H9 (cell line): Measurements from ENCODE around the gene PGM1. TPM values are rescaled to one million over a fixed set of nuclear protein-coding genes. Genes with fewer than 3 reads are reported as not detected.

Source experiments
- DNase-seq: peaks from one replicate; pipeline ENCODE4 v3.0.0-alpha.2; 2017
- H2AFZ ChIP-seq: one replicate; pipeline ENCODE4 v1.6.1; 2013; ENCODE audit warnings: mild to moderate bottlenecking, low read length, control low read depth, moderate library complexity
- H2AK5ac ChIP-seq: 2 replicates; pipeline ENCODE4 v1.6.1; 2013; ENCODE audit warnings: low read length, control low read depth, mixed read lengths; ENCODE audit not compliant: insufficient read length
- H2BK120ac ChIP-seq: one replicate; pipeline ENCODE4 v1.6.1; 2013; ENCODE audit warnings: low read depth, mild to moderate bottlenecking, low read length, control low read depth, inconsistent platforms; ENCODE audit not compliant: poor library complexity, severe bottlenecking
- H2BK12ac ChIP-seq: 2 replicates; pipeline ENCODE4 v1.6.1; 2013; ENCODE audit warnings: low read length, control low read depth, mixed read lengths, low read depth; ENCODE audit not compliant: insufficient read length
- H2BK15ac ChIP-seq: 2 replicates; pipeline ENCODE4 v1.6.1; 2013; ENCODE audit warnings: low read depth, low read length, control low read depth
- H2BK20ac ChIP-seq: one replicate; pipeline ENCODE4 v1.6.1; 2013; ENCODE audit warnings: low read depth, mild to moderate bottlenecking, low read length, control low read depth, inconsistent platforms; ENCODE audit not compliant: poor library complexity, severe bottlenecking
- H2BK5ac ChIP-seq: 2 replicates; pipeline ENCODE4 v1.6.1; 2013; ENCODE audit warnings: low read length, control low read depth, mixed read lengths; ENCODE audit not compliant: insufficient read length
- H3K14ac ChIP-seq: 2 replicates; pipeline ENCODE4 v1.6.1; 2013; ENCODE audit warnings: low read length, control low read depth; ENCODE audit not compliant: insufficient read depth
- H3K18ac ChIP-seq: 2 replicates; pipeline ENCODE4 v1.6.1; 2013; ENCODE audit warnings: low read depth, mild to moderate bottlenecking, mixed read lengths, low read length, control low read depth; ENCODE audit not compliant: insufficient read length
- H3K23ac ChIP-seq: 2 replicates; pipeline ENCODE4 v1.6.1; 2013; ENCODE audit warnings: low read length, control low read depth, mixed read lengths, low read depth; ENCODE audit not compliant: insufficient read length
- H3K23me2 ChIP-seq: 2 replicates; pipeline ENCODE4 v1.6.1; 2013; ENCODE audit warnings: low read depth, mild to moderate bottlenecking, mixed read lengths, low read length, control low read depth; ENCODE audit not compliant: insufficient read length, poor library complexity, severe bottlenecking
- H3K27ac ChIP-seq: 2 replicates; pipeline ENCODE4 v1.5.1; 2013; ENCODE audit warnings: low read length, control low read depth, mixed read lengths, low read depth; ENCODE audit not compliant: insufficient read length
- H3K27me3 ChIP-seq: 2 replicates; pipeline ENCODE4 v1.6.1; 2013; ENCODE audit warnings: low read length, control low read depth, inconsistent platforms; ENCODE audit not compliant: insufficient read depth
- H3K4ac ChIP-seq: 2 replicates; pipeline ENCODE4 v1.6.1; 2013; ENCODE audit warnings: low read depth, mild to moderate bottlenecking, control low read depth, inconsistent platforms, low read length, moderate library complexity
- H3K4me1 ChIP-seq: 2 replicates; pipeline ENCODE4 v1.6.1; 2013; ENCODE audit warnings: low read length, control low read depth, inconsistent platforms; ENCODE audit not compliant: insufficient read depth
- H3K4me2 ChIP-seq: 2 replicates; pipeline ENCODE4 v1.6.1; 2013; ENCODE audit warnings: low read length, control low read depth, mixed read lengths; ENCODE audit not compliant: insufficient read length, insufficient read depth
- H3K56ac ChIP-seq: 2 replicates; pipeline ENCODE4 v1.6.1; 2013; ENCODE audit warnings: low read depth, mild to moderate bottlenecking, mixed read lengths, low read length, control low read depth; ENCODE audit not compliant: insufficient read length
- H3K79me1 ChIP-seq: 2 replicates; pipeline ENCODE4 v1.6.1; 2013; ENCODE audit warnings: low read depth, mild to moderate bottlenecking, moderate library complexity, low read length, control low read depth, inconsistent platforms; ENCODE audit not compliant: insufficient read depth, poor library complexity, severe bottlenecking
- H3K79me2 ChIP-seq: 2 replicates; pipeline ENCODE4 v1.6.1; 2013; ENCODE audit warnings: low read length, control low read depth, inconsistent platforms; ENCODE audit not compliant: insufficient read depth
- H3K9ac ChIP-seq: 2 replicates; pipeline ENCODE4 v1.6.1; 2013; ENCODE audit warnings: low read length, control low read depth, mixed read lengths; ENCODE audit not compliant: insufficient read length; ENCODE audit errors: extremely low read depth
- H3K9me3 ChIP-seq: one replicate; pipeline ENCODE4 v1.6.1; 2013; ENCODE audit warnings: low read depth, low read length, inconsistent platforms; ENCODE audit not compliant: control insufficient read depth
- H3T11ph ChIP-seq: one replicate; pipeline ENCODE4 v1.6.1; 2013; ENCODE audit warnings: mild to moderate bottlenecking, low read length, control low read depth, inconsistent platforms
- H4K20me1 ChIP-seq: one replicate; pipeline ENCODE4 v1.6.1; 2013; ENCODE audit not compliant: control insufficient read depth, insufficient read length, insufficient read depth
- H4K5ac ChIP-seq: 2 replicates; pipeline ENCODE4 v1.6.1; 2013; ENCODE audit warnings: low read depth, mild to moderate bottlenecking, mixed read lengths, low read length, control low read depth; ENCODE audit not compliant: insufficient read length
- H4K8ac ChIP-seq: replicated peaks from 2 replicates; pipeline ENCODE4 v1.6.1; 2013; ENCODE audit warnings: low read length, control low read depth, mixed read lengths, low read depth; ENCODE audit not compliant: insufficient read length
- H4K91ac ChIP-seq: 2 replicates; pipeline ENCODE4 v1.6.1; 2013; ENCODE audit warnings: low read depth, mild to moderate bottlenecking, moderate library complexity, mixed read lengths, low read length, control low read depth; ENCODE audit not compliant: insufficient read length
- H3K27ac Mint-ChIP-seq, 3 experiments: 2 replicates in 2 of 3; 3 replicates in 1 of 3; pipeline ENCODE4 v1.8.0; 2020 to 2021; ENCODE audit warnings: mixed read lengths in 3 of 3, mild to moderate bottlenecking in 1 of 3, moderate library complexity in 1 of 3
- H3K27me3 Mint-ChIP-seq: 2 replicates; pipeline ENCODE4 v1.8.0; 2021; ENCODE audit warnings: low read depth, mild to moderate bottlenecking, moderate library complexity, mixed read lengths
- H3K36me3 Mint-ChIP-seq, 3 experiments: 2 replicates in 2 of 3; 3 replicates in 1 of 3; pipeline ENCODE4 v1.8.0; 2020 to 2021; ENCODE audit warnings: low read depth in 3 of 3, mixed read lengths in 3 of 3; ENCODE audit not compliant: insufficient read depth in 1 of 3
- H3K4me1 Mint-ChIP-seq, 2 experiments: 2 replicates each; pipeline ENCODE4 v1.8.0; 2020; ENCODE audit warnings: mixed read lengths in 2 of 2
- H3K4me3 Mint-ChIP-seq, 2 experiments: 2 replicates in 1 of 2; 3 replicates in 1 of 2; pipeline ENCODE4 v1.8.0; 2020 to 2021; ENCODE audit warnings: mild to moderate bottlenecking in 2 of 2, mixed read lengths in 2 of 2, moderate library complexity in 1 of 2
- H3K9me3 Mint-ChIP-seq, 2 experiments: 2 replicates in 1 of 2; 3 replicates in 1 of 2; pipeline ENCODE4 v1.8.0; 2020; ENCODE audit warnings: mild to moderate bottlenecking in 2 of 2, mixed read lengths in 2 of 2, moderate library complexity in 1 of 2
- WGBS: extraction: QIAGEN DNeasy Blood & Tissue Kit; methylation state at CpG from one replicate; pipeline ENCODE4 v1.1.7; 2013; ENCODE audit warnings: missing lambda C conversion rate, low lambda C conversion rate, mixed read lengths; ENCODE audit not compliant: insufficient read length; ENCODE audit errors: extremely low coverage; 5-methylcytosine and 5-hydroxymethylcytosine counted together
- total RNA-seq: library from RNA; stranded (reverse); gene quantifications from 2 replicates; pipeline ENCODE4 v1.2.1, GENCODE V29; 2021
- TF ChIP-seq, protein P1 (sequence below): fragments of 200-600 bp; sonication (generic); conservative IDR thresholded peaks from 3 replicates; pipeline ENCODE4 v1.8.0; 2021; ENCODE audit warnings: antibody characterized with exemption, mild to moderate bottlenecking

The PGM1 gene
- total RNA-seq, 1 experiment from 2014 or later: 56.4 TPM

DNA sequence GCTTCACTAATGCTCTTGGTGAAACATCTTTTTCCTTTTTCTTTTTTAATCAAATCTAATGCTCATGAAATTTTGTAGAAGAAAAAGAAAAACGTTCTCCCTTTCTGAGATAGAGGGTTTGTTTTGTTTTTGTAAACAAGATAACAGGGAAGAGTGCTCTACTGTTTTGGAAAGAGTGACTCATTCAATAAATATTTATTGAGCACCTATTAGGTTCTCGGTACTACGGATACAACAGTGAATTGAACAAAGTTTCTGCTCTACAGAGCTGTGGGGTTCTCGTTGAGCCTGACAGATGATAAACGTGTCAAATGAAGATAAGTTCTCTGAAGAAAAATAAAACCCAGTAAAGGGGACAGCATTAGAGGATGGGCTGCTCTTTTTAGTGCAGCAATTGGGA, 7.0 kb downstream of the PGM1 start:
- H3K14ac ChIP-seq: no peak overlapping the region
- H2AK5ac ChIP-seq: no peak overlapping the region
- Mint-ChIP-seq H3K27ac (no peak overlapping the region), H3K36me3 (peaks cover 0 to 2% (median 0%) of the 10 kb centered on the region in 3 experiments; a peak in 1 of 7 replicates), H3K4me3 (no peak overlapping the region), H3K9me3 (no peaks in the 10 kb centered on the region), H3K27me3 (no peaks in the 10 kb centered on the region; the same call in none of the 2 replicates), H3K4me1 (peaks cover 14 to 21% of the 10 kb centered on the region in 2 experiments)
- no peaks in the 10 kb centered on the region for H3K79me2 ChIP-seq
- no peak overlapping the region for H2BK120ac ChIP-seq
- H4K8ac ChIP-seq: no peak overlapping the region
- peaks cover 6% of the 10 kb centered on the region; the same call in 1 of the 2 replicates for H3K4me1 ChIP-seq
- TF ChIP-seq, protein P1, sequence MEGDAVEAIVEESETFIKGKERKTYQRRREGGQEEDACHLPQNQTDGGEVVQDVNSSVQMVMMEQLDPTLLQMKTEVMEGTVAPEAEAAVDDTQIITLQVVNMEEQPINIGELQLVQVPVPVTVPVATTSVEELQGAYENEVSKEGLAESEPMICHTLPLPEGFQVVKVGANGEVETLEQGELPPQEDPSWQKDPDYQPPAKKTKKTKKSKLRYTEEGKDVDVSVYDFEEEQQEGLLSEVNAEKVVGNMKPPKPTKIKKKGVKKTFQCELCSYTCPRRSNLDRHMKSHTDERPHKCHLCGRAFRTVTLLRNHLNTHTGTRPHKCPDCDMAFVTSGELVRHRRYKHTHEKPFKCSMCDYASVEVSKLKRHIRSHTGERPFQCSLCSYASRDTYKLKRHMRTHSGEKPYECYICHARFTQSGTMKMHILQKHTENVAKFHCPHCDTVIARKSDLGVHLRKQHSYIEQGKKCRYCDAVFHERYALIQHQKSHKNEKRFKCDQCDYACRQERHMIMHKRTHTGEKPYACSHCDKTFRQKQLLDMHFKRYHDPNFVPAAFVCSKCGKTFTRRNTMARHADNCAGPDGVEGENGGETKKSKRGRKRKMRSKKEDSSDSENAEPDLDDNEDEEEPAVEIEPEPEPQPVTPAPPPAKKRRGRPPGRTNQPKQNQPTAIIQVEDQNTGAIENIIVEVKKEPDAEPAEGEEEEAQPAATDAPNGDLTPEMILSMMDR: no peak
- H3T11ph ChIP-seq: no peak overlapping the region
- H2AFZ ChIP-seq: no peak overlapping the region
- H3K4ac ChIP-seq: no peak overlapping the region
- H3K23ac ChIP-seq: no peak overlapping the region
- H2BK15ac ChIP-seq: no peak overlapping the region
- no peak overlapping the region for H2BK20ac ChIP-seq
- no peaks in the 10 kb centered on the region for H4K20me1 ChIP-seq
- no peak for DNase-seq
- H3K27me3 ChIP-seq: no peaks in the 10 kb centered on the region
- no peak overlapping the region for H2BK5ac ChIP-seq
- no peak overlapping the region for H3K18ac ChIP-seq
- no peak overlapping the region for H2BK12ac ChIP-seq
- no peak overlapping the region for H4K5ac ChIP-seq
- H3K27ac ChIP-seq: no peak overlapping the region
- no peak overlapping the region for H4K91ac ChIP-seq
- no peaks in the 10 kb centered on the region for H3K79me1 ChIP-seq
- no peak overlapping the region for H3K56ac ChIP-seq
- no peaks in the 10 kb centered on the region for H3K9me3 ChIP-seq
- no peaks in the 10 kb centered on the region for H3K23me2 ChIP-seq
- H3K9ac ChIP-seq: no peak overlapping the region
- WGBS: no CpG with 5 or more reads among the region's 5 CpGs
- H3K4me2 ChIP-seq: no peak overlapping the region
